Transverse colon (tissue), 4 donors: ENCODE measurements around the gene TAF3. TPM values are rescaled to one million over a fixed set of nuclear protein-coding genes. Genes with fewer than 3 reads are reported as not detected.

Experiments used
- DNase-seq: peaks from one replicate; pipeline ENCODE4 v3.0.0-alpha.2; 2019
- H3K27ac ChIP-seq, 4 donors: fragments of 200-600 bp; sonication (generic); 2 replicates each; pipeline ENCODE4 v1.5.1; 2016 to 2018; ENCODE audit warnings: inconsistent platforms in 4 of 4
- H3K27me3 ChIP-seq: fragments of 200-600 bp; sonication (generic); 2 replicates; pipeline ENCODE4 v1.5.1; 2017; ENCODE audit warnings: inconsistent platforms
- H3K36me3 ChIP-seq, 4 donors: fragments of 200-600 bp; sonication (generic); 2 replicates each; pipeline ENCODE4 v1.5.1; 2017 to 2019; ENCODE audit warnings: inconsistent platforms in 4 of 4
- H3K4me1 ChIP-seq, 4 donors: fragments of 200-600 bp; sonication (generic); 2 replicates each; pipeline ENCODE4 v1.5.1; 2017 to 2020; ENCODE audit warnings: inconsistent platforms in 4 of 4
- H3K4me3 ChIP-seq, 4 donors: fragments of 200-600 bp; sonication (generic); 1 replicate in 1 of 4; 2 replicates in 3 of 4; pipeline versions ENCODE4 v1.5.1 to v1.6.1; 2017 to 2019; ENCODE audit warnings: inconsistent platforms in 4 of 4
- H3K9me3 ChIP-seq, 2 donors: fragments of 200-600 bp; sonication (generic); 2 replicates each; pipeline ENCODE4 v1.5.1; 2017 to 2019; ENCODE audit warnings: inconsistent platforms in 2 of 2
- CTCF ChIP-seq, 5 experiments: fragments of 200-600 bp in 3 of 5; fragments of 450-650 bp in 2 of 5; sonication (generic) in 3 of 5; IDR thresholded peaks; 1 replicate in 2 of 5; 2 replicates in 3 of 5; pipeline ENCODE4 v1.5.1; 2016 to 2017; ENCODE audit warnings: antibody characterized with exemption in 5 of 5, inconsistent platforms in 3 of 5, mild to moderate bottlenecking in 2 of 5, moderate library complexity in 1 of 5
- EP300 ChIP-seq: sonication (generic); formaldehyde crosslinking; IDR thresholded peaks from one replicate; pipeline ENCODE4 v1.6.1; 2017; ENCODE audit warnings: antibody characterized with exemption, low read depth
- POLR2A ChIP-seq: fragments of 450-650 bp; IDR thresholded peaks from one replicate; pipeline ENCODE4 v1.6.1; 2016; ENCODE audit warnings: antibody characterized with exemption, mild to moderate bottlenecking, moderate library complexity
- POLR2AphosphoS5 ChIP-seq, 3 donors: sonication (generic); formaldehyde crosslinking; IDR thresholded peaks; one replicate each; pipeline ENCODE4 v1.6.1; 2016; ENCODE audit warnings: antibody characterized with exemption in 3 of 3
- WGBS, 2 donors: methylation state at CpG; one replicate each; pipeline ENCODE4 v1.1.5; 2018; ENCODE audit warnings: low coverage in 1 of 2; 5-methylcytosine and 5-hydroxymethylcytosine counted together
- in situ Hi-C, 4 donors: fragments of 200-750 bp; cut with MboI; loops; one replicate each; pipeline versions ENCODE4 v1.15.0 to v1.15.1; 2017; ENCODE audit warnings: low sequenced_read_pairs in 3 of 4, low pct_ligation_motif_present in 1 of 4, low pct_unique_long_range_greater_than_20kb in 1 of 4
- intact Hi-C: fragments of 100-400 bp; cut with DNase I; formaldehyde crosslinking; loops from one replicate; pipeline ENCODE4 v1.15.1; 2023; ENCODE audit warnings: low total_unique reads
- total RNA-seq, 4 donors: library from RNA; depleted of rRNA; stranded (reverse); fragments of >200 nt; gene quantifications; one replicate each; pipeline ENCODE4 v1.1.0, GENCODE V29; 2016

TAF3 gene
- total RNA-seq, 4 donors from 2014 or later = 4.8 to 35.6 (median 9.6) TPM

GRCh38 chr10:7942859-7943258, 124.6 kb downstream of the TAF3 start:
- H3K27me3 ChIP-seq = no peaks in the 10 kb centered on the region
- 94 to 100% methylated on average over 2 to 11 of the region's 11 CpGs for WGBS, 2 donors
- H3K27ac ChIP-seq = no peak overlapping the region
- in situ Hi-C loops = no loop called here
- H3K4me3 ChIP-seq = no peak overlapping the region
- DNase-seq = no peak
- no peak for TF ChIP-seq POLR2AphosphoS5 (IDR thresholded peaks at IDR 0.05)
- no peak for TF ChIP-seq POLR2A
- no peak for TF ChIP-seq CTCF (IDR thresholded peaks at IDR 0.05)
- TF ChIP-seq EP300 = no peak
- no peaks in the 10 kb centered on the region for H3K9me3 ChIP-seq
- intact Hi-C loops = no loop called here
- no peaks in the 10 kb centered on the region for H3K36me3 ChIP-seq
- H3K4me1 ChIP-seq = no peaks in the 10 kb centered on the region

- intact Hi-C loops (no loop called here), in situ Hi-C loops (no loop called here)
- Histone ChIP-seq H3K27ac (no peak overlapping the region), H3K4me1 (no peaks in the 10 kb centered on the region), H3K4me3 (no peak overlapping the region), H3K27me3 (no peaks in the 10 kb centered on the region), H3K36me3 (no peaks in the 10 kb centered on the region), H3K9me3 (no peaks in the 10 kb centered on the region)
- WGBS, 2 donors = 71 to 75% methylated on average over 2 of the region's 2 CpGs
- DNase-seq = no peak
- TF ChIP-seq CTCF (IDR thresholded peaks at IDR 0.05) (no peak), POLR2A (no peak), EP300 (no peak), POLR2AphosphoS5 (IDR thresholded peaks at IDR 0.05) (no peak)
Observed at GRCh38 chr10:7944215-7944480, 125.8 kb downstream of the TAF3 start.

GRCh38 chr10:7944537-7944936, 126.2 kb downstream of the TAF3 start:
- H3K36me3 ChIP-seq = no peaks in the 10 kb centered on the region
- in situ Hi-C loops = no loop called here
- no peaks in the 10 kb centered on the region for H3K27me3 ChIP-seq
- intact Hi-C loops = no loop called here
- no peak for DNase-seq
- TF ChIP-seq CTCF (IDR thresholded peaks at IDR 0.05) = no peak
- no peak for TF ChIP-seq POLR2AphosphoS5 (IDR thresholded peaks at IDR 0.05)
- TF ChIP-seq POLR2A = no peak
- TF ChIP-seq EP300 = no peak
- H3K4me1 ChIP-seq = no peaks in the 10 kb centered on the region
- no peak overlapping the region for H3K27ac ChIP-seq
- H3K4me3 ChIP-seq = no peak overlapping the region
- no peaks in the 10 kb centered on the region for H3K9me3 ChIP-seq

GRCh38 chr10:7945034-7945433, 126.7 kb downstream of the TAF3 start:
- no peaks in the 10 kb centered on the region for H3K36me3 ChIP-seq
- no peaks in the 10 kb centered on the region for H3K9me3 ChIP-seq
- no peak for TF ChIP-seq POLR2A
- TF ChIP-seq POLR2AphosphoS5 (IDR thresholded peaks at IDR 0.05) = no peak
- TF ChIP-seq EP300 = no peak
- WGBS, 2 donors = 90 to 95% methylated on average over 2 of the region's 2 CpGs
- no peaks in the 10 kb centered on the region for H3K4me1 ChIP-seq
- H3K27ac ChIP-seq = no peak overlapping the region
- H3K27me3 ChIP-seq = no peaks in the 10 kb centered on the region
- intact Hi-C loops (no loop called here), in situ Hi-C loops (no loop called here)
- DNase-seq = no peak
- no peak overlapping the region for H3K4me3 ChIP-seq

- no peak for TF ChIP-seq POLR2AphosphoS5 (IDR thresholded peaks at IDR 0.05)
- no peak for TF ChIP-seq EP300
- TF ChIP-seq POLR2A = no peak
- TF ChIP-seq CTCF (IDR thresholded peaks at IDR 0.05) = no peak
- in situ Hi-C loops (no loop called here), intact Hi-C loops (no loop called here)
- no peak for DNase-seq
- no peaks in the 10 kb centered on the region for H3K27me3 ChIP-seq
- H3K36me3 ChIP-seq = no peaks in the 10 kb centered on the region
- H3K27ac ChIP-seq = no peak overlapping the region
- no peak overlapping the region for H3K4me3 ChIP-seq
- 95 to 97% methylated on average over 9 to 11 of the region's 11 CpGs for WGBS, 2 donors
- H3K4me1 ChIP-seq = no peaks in the 10 kb centered on the region
- no peaks in the 10 kb centered on the region for H3K9me3 ChIP-seq
Observed at GRCh38 chr10:7945469-7946187, 127.3 kb downstream of the TAF3 start.
